GM21526 (cell line): Measurements from ENCODE around the gene GNPTG.

ENCODE experiments used
- ATAC-seq: cut with Tn5 transposase; IDR thresholded peaks from one replicate; pipeline ENCODE4 v1.9.1; 2021; ENCODE audit warnings: moderate library complexity; ENCODE audit not compliant: unreplicated experiment, low FRiP score

Gene GNPTG

GRCh38 chr16:1387331-1387730 lies 35.6 kb downstream of the GNPTG start:
- ATAC-seq, result no peak

- no peak for ATAC-seq
Measured at GRCh38 chr16:1389762-1390161, 38.0 kb downstream of the GNPTG start.

GRCh38 chr16:1390239-1390779 lies 38.6 kb downstream of the GNPTG start:
- no peak for ATAC-seq

- no peak for ATAC-seq
Measured at GRCh38 chr16:1392826-1393225, 41.1 kb downstream of the GNPTG start.

GRCh38 chr16:1393613-1394176 lies 42.0 kb downstream of the GNPTG start:
- no peak for ATAC-seq

GRCh38 chr16:1394367-1394951 lies 42.7 kb downstream of the GNPTG start:
- no peak for ATAC-seq

GRCh38 chr16:1395444-1396031 lies 43.8 kb downstream of the GNPTG start:
- no peak for ATAC-seq

GRCh38 chr16:1397779-1398178 lies 46.0 kb downstream of the GNPTG start:
- ATAC-seq, result no peak

GRCh38 chr16:1398351-1398750 lies 46.6 kb downstream of the GNPTG start:
- no peak for ATAC-seq

- no peak for ATAC-seq
Measured at GRCh38 chr16:1398826-1399581, 47.3 kb downstream of the GNPTG start.

GRCh38 chr16:1401061-1401757 lies 49.5 kb downstream of the GNPTG start:
- ATAC-seq, result no peak

GRCh38 chr16:1401758-1402154 lies 50.0 kb downstream of the GNPTG start:
- ATAC-seq, result no peak

- ATAC-seq, result no peak
Measured at GRCh38 chr16:1403036-1403435, 51.3 kb downstream of the GNPTG start.

- no peak for ATAC-seq
Measured at GRCh38 chr16:1403733-1404132, 52.0 kb downstream of the GNPTG start.

GRCh38 chr16:1407753-1408152 lies 56.0 kb downstream of the GNPTG start:
- ATAC-seq, result no peak

GRCh38 chr16:1408171-1408837 lies 56.6 kb downstream of the GNPTG start:
- ATAC-seq, result peak; percentile 64

- no peak for ATAC-seq
Measured at GRCh38 chr16:1412847-1413246, 61.1 kb downstream of the GNPTG start.
